GM06990 (cell line): ENCODE data around the gene RIMS1.
"Not testable (repeated sequence)": the region's sequence is repeated elsewhere in the genome, so short reads cannot be mapped to it uniquely, and the experiment has no call there.

Experiments used
- DNase-seq: peaks from one replicate; pipeline ENCODE4 v3.0.0-alpha.2; 2011; ENCODE audit not compliant: insufficient read length; ENCODE audit errors: extremely low read depth
- H3K27me3 ChIP-seq: replicated peaks from 2 replicates; pipeline ENCODE4 v1.6.0; 2011; ENCODE audit warnings: low read length; ENCODE audit not compliant: control insufficient read depth, insufficient read depth
- H3K36me3 ChIP-seq: 2 replicates; pipeline ENCODE4 v1.5.1; 2011; ENCODE audit warnings: low read length; ENCODE audit not compliant: control insufficient read depth, insufficient read depth
- H3K4me3 ChIP-seq: replicated peaks from 2 replicates; pipeline ENCODE4 v1.5.1; 2011; ENCODE audit warnings: low read depth, mild to moderate bottlenecking, control low read depth, low read length
- TF ChIP-seq, protein P1 (sequence below): IDR thresholded peaks from 2 replicates; pipeline ENCODE4 v1.5.1; 2011; ENCODE audit warnings: low read length, control low read depth, mild to moderate bottlenecking, inconsistent platforms; ENCODE audit not compliant: insufficient read depth, poor library complexity, severe bottlenecking

RIMS1 gene

DNA sequence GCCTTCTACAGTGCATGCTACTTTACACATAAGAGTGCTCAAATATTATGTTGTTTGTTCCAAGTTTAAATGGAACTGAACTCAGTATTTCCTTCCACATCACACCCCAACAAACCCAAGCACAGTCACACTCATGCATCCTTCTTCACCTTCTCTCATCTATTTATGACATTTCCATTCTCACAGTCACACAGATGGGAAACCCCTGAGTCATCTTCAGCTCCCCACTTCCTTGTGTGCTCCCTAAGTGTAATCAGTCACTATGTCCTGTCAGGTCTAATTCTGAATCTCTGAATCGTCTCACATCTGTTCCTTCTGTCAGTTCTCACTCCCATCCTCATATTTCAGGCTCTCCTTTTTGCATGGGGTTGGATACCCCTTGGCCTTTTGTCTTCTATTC is 96.0 kb downstream of the RIMS1 start:
- no peaks in the 10 kb centered on the region for H3K27me3 ChIP-seq
- no peaks in the 10 kb centered on the region for H3K36me3 ChIP-seq
- DNase-seq, result peak; percentile 44
- TF ChIP-seq, protein P1, sequence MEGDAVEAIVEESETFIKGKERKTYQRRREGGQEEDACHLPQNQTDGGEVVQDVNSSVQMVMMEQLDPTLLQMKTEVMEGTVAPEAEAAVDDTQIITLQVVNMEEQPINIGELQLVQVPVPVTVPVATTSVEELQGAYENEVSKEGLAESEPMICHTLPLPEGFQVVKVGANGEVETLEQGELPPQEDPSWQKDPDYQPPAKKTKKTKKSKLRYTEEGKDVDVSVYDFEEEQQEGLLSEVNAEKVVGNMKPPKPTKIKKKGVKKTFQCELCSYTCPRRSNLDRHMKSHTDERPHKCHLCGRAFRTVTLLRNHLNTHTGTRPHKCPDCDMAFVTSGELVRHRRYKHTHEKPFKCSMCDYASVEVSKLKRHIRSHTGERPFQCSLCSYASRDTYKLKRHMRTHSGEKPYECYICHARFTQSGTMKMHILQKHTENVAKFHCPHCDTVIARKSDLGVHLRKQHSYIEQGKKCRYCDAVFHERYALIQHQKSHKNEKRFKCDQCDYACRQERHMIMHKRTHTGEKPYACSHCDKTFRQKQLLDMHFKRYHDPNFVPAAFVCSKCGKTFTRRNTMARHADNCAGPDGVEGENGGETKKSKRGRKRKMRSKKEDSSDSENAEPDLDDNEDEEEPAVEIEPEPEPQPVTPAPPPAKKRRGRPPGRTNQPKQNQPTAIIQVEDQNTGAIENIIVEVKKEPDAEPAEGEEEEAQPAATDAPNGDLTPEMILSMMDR, result no peak
- no peak overlapping the region for H3K4me3 ChIP-seq

DNA sequence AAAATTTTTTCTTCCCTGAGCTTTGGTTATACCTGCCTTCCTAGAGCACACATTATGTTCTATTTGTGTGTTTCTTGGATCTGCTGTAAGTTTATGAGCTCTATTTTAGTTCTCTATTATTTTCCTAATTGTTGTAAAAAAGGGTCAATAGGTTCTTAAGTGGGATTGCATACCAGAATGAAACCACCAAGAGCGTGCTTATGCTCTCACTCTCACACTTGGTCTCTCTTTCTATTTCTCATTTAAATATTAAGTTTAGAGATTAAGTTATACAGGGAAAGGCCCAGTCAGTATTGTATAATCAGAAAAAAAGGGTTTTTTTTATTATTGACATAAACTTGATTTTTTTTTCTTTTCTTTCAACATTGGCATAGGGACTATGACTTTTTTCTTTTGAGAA is 96.8 kb downstream of the RIMS1 start:
- Histone ChIP-seq H3K4me3 (no peak overlapping the region), H3K36me3 (no peaks in the 10 kb centered on the region), H3K27me3 (no peaks in the 10 kb centered on the region)
- DNase-seq, result no peak
- TF ChIP-seq, protein P1, result no peak

DNA sequence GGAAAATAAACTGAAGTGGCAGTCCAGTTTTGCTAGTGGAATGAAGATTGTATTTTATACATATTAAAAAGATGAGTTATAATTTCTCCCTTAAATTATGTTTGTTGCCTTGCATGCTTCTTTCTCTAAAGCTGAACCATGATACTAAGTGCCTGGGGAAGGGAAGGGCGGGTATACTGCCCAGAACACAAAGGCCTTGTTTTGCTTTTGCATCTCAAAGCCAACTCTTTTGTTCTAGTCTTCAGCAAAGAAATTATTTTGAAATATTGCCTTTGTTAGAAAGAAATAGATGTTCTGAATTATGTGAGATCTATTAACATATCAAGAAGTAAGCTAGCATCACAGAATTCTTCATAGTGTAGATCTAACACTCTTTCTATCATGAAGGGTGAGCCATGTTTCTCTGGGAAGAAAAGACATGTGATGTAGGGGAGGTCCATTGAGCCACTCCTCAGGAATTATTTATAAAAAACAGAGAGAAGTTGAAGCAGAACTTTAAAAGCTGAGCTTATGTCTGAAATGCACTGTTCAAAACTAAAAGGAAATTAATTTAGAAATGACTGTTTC is 108.4 kb downstream of the RIMS1 start:
- Histone ChIP-seq H3K36me3 (no peaks in the 10 kb centered on the region), H3K4me3 (no peak overlapping the region), H3K27me3 (no peaks in the 10 kb centered on the region)
- TF ChIP-seq, protein P1, result no peak
- no peak for DNase-seq

DNA sequence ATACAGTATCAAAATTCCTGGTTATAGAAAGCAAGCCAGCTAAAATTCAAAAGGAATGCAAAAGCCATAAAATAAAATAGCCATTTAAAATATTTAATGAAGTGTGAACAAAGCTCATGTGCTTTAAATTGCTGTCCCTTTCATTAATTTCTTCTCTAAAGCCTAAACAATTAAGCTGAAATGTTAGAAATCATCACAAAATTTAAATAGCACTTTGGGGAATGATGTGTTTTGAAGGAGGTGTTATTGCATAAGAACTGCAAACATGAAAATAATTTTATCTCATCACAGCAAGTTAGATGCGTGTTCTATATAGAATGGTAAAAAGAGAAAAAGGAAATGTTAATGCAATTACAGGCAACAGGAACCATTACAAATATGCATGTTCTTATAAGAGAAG is 111.0 kb downstream of the RIMS1 start:
- no peak for DNase-seq
- Histone ChIP-seq H3K4me3 (no peak overlapping the region), H3K27me3 (no peaks in the 10 kb centered on the region), H3K36me3 (no peaks in the 10 kb centered on the region)
- TF ChIP-seq, protein P1, result no peak

DNA sequence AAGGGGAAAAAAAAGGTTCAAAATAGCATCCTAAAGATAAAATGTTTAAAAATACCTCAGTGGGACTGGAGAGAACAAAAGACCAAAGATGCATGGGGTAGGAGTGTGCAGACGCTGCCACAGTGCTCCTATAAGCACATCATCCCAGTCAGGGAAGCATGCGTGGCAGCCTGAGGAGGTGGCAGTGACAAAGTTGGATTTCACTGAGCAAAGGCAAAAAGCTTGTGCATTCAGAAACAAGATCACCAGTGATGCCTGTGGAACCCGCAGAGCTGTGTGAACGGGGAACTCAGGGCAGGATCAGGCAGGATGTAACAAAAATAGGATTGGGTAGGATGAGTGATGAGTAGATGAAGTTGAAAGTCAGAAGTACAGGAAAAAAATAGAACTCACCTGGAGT is 116.1 kb downstream of the RIMS1 start:
- Histone ChIP-seq H3K4me3 (no peak overlapping the region), H3K27me3 (no peaks in the 10 kb centered on the region), H3K36me3 (no peaks in the 10 kb centered on the region)
- no peak for DNase-seq
- TF ChIP-seq, protein P1, result no peak

DNA sequence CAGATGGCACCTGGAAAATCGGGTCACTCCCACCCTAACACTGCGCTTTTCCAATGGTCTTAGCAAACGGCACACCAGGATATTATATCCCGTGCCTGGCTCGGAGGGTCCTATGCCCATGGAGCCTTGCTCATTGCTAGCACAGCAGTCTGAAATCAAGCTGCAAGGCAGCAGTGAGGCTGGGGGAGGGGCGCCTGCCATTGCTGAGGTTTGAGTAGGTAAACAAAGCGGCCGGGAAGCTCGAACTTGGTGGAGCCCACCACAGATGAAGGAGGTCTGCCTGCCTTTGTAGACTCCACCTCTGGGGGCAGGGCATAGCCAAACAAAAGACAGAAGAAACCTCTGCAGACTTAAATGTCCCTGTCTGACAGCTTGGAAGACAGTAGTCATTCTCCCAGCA is 120.2 kb downstream of the RIMS1 start:
- DNase-seq, H3K27me3 ChIP-seq, H3K4me3 ChIP-seq, H3K36me3 ChIP-seq: not testable (repeated sequence)
